GM08714 (cell line): ENCODE measurements around the gene KRTAP10-7.
"Not testable (repeated sequence)": the region's sequence is repeated elsewhere in the genome, so short reads cannot be mapped to it uniquely, and the experiment has no call there.

ENCODE experiments used
- H3K4me3 ChIP-seq: fragments of 200-500 bp; sonication (Bioruptor generic); 2 replicates; pipeline ENCODE4 v1.5.1; 2014; ENCODE audit warnings: mild to moderate bottlenecking, low read length, inconsistent platforms
- ZNF274 ChIP-seq: IDR thresholded peaks from 2 replicates; pipeline ENCODE4 v1.6.1; 2012; ENCODE audit warnings: mild to moderate bottlenecking, low read depth, low read length

KRTAP10-7 gene

DNA sequence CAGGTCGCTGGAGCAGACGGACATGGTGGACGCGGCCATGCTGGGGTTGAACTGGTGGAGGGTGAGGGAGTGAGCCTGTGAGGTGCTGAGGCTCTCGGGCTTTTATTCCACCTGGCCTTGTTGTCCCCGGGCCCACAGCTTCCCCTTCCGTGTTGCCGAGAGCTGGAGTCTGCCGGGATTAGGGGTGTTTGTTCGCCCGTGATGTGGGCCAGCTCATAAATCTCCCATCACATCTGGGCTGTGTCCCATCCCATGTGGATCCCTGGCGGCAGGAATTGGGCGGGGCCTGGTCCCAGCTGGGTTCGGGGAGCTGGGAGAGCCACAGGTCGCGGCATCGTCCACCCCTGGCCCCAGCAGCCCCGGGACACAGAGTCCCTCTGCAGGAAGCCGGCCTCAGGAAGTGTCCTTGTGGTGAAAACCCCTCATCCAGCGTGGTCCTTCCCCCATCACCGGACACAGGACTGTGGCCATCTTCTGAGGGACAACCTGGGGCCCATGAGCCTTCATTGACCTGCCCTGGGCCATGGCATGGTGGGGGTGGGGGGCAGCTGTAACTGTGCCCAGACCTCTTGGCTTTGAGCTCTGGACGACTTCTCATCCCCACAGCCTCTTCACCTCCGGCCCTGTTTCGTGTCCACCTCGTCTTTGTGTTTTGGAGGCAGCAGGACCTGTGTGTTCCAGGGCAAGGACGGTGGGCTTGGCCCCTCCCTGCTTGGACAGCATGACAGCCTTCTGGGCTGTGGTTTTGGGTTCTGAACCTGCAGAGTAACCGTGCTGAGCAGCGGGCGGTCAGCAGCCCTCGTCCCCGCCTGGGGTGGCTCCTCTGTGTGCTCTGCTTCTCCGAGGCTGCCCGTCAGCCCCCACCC, 7.7 kb upstream of the KRTAP10-7 start, which contains the start of gene KRTAP10-6:
KRTAP10-6 (minus strand) TSS at position 60 of the 866 bp plus-strand sequence; CDS start at position 39, 21 bp downstream.
- H3K4me3 ChIP-seq, result no peak within 1 kb of the TSS

DNA sequence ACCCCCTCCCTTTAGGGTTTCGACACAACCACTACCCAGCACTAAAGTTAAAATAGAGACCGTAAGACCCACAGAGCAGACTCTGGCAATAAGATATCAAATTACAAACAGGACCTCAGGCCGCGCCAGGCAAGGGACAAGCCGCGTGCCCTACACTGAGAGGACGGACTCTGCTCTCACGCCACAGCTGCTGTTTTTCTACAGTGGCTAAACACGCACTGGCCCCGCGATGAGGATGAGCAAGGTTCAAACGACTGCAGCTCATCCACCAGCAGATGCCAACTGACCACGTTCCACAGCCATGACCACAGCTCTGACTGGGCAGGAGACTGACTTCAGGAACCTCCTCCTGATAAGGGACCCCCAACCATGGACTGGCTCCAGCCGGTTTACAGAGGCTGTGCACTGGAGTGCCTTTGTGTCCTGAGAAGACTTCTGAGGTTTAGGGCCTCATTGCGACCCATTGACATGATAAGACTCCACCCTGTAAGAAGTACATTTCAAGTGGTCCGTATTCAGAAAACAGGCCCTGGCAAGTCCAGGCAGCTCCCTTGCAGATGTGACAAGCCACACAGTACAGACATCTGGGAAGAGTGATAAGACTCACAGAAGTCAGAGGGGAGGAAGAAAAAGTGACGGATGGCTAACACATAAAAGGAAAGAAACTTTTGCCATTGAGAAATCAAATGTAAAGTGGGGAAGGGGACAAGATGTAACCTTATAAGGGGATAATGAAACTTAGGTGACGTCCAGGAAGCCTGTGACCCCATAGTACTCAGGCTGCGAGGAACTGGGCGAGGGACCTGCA, 6.6 kb upstream of the KRTAP10-7 start:
- TF ChIP-seq ZNF274, result no peak
- no peak overlapping the region for H3K4me3 ChIP-seq

More for the DNA sequence above, 7.7 kb upstream of the KRTAP10-7 start, which contains the start of gene KRTAP10-6:
- TF ChIP-seq ZNF274, result no peak

DNA sequence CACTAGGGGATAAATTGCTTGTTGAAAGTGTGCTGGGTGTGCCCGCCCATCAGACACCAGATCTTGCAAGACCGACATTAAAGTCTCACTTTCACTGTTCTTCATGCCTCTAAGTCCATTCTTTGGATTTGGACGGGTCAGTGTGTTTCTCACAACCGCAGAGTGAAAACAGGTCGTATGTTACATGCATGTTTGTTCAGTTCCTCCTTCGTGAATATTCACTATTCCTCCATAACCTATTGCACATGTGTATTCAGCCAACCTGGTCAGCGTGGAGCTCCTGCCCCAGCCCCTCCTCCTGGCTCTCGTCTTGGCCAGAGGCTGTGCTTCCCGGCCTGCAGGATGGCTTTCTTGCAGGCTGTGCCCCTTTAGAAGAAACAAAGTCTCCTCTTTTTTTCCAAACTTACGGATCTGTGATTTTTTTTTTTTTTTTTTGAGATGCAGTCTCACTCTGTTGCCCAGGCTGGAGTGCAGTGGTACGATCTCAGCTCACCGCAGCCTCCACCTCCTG, 5.9 kb upstream of the KRTAP10-7 start:
- TF ChIP-seq ZNF274, result no peak
- H3K4me3 ChIP-seq, result no peak overlapping the region

DNA sequence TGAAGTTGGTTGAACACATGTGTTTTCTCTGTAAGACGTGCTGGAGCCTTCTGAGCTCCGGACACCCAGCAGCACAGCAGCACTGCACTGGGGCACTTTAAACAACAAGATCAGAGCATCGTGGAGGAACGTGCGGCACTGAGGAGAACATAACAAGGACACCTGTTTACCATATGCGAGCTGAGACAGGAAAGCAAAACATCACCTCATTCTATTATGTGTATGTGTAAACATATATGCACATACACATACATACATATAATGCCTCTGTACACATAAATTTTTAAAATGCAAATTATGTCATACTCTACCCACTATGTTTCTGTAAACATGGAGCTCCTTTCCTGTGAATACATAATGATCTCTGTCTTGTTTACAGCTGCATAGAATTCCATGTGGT, 4.9 kb upstream of the KRTAP10-7 start:
- TF ChIP-seq ZNF274, result no peak
- H3K4me3 ChIP-seq, result no peak overlapping the region

DNA sequence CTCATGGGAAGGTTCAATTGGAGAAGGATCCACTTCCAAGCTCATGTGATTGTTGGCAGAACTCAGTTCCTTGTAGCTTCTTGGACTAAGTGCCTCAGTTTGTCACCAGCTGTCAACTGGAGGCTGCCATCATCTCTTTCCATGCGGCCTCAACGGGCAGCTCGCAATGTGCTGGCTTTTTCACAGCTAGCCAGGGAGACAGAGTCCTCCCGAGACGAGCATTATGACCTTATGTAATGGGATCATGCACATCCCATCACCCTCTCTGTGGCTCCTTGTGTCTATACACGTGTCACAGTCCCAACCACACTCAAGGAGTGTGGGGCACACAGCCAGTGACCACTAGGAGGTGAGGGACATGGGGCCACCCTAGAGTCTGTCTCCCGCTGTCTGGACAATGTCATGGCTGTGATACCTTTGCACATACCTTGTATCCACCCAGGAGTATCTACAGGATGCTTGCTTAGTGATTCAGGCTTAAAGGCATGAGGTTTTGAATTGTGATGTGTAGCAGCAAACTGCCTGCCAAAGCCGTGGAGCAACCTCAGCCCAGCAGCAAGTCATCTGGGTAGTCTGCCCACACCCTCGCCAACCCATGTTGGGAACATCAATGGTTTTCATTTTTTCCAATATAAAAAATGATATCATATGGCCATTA, 4.2 kb upstream of the KRTAP10-7 start:
- no peak overlapping the region for H3K4me3 ChIP-seq
- TF ChIP-seq ZNF274, result no peak

DNA sequence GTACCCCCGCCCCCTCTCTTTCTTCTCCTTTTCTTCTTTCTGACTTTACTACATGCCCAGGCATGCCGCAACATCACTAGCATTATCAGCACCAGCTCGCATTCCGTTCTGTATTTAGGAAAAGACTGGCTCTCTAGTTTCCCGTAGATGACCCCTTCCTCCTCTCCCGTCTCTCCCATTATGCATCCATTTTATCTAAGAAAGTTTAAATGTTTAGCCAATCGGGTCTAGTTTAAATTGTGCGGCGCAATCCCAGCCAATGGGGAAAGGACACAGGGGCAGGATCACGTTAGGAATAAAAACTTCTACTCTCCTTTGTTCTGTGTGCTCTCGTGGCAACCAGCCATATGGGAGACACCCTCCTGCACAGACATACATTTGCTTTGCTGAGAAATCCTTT, 2.3 kb upstream of the KRTAP10-7 start:
- no peak for TF ChIP-seq ZNF274
- H3K4me3 ChIP-seq, result no peak overlapping the region

DNA sequence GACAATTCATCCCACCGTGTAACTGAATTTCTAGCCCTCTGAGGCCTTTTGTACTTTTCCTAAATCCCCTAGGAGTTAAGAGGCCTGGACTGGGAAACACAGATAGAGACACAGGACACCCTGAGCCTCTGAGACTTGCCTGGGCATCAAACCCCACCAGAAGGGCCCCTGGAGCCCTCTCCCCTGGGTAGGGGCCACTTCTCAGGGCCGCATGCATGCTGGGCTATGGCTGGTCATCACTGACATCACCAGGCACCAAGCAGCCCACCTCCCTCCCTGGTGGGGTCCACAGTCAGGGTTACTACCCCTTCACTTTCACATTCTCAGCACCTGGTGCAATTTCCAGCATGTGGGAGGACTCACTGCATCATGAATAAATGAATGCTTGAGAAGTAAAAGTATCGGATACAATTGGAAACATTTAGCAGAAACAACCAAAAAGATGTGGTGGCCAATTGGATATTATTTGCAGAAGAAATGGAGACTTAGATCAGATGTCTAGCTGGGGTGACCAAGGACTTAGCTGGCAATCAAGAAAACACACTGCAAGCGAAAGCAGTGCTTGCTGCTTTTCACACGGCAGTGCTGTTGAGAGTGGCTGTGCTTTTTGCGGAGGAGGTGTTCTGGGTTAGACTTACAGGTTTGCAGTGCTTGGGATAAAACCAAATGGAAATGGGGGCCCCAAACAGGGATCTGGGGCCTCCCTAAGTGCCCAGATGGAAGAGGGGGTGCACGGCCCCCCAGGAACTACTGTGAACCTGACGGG, 950 bp upstream of the KRTAP10-7 start:
- H3K4me3 ChIP-seq, result no peak overlapping the region
- TF ChIP-seq ZNF274, result no peak

DNA sequence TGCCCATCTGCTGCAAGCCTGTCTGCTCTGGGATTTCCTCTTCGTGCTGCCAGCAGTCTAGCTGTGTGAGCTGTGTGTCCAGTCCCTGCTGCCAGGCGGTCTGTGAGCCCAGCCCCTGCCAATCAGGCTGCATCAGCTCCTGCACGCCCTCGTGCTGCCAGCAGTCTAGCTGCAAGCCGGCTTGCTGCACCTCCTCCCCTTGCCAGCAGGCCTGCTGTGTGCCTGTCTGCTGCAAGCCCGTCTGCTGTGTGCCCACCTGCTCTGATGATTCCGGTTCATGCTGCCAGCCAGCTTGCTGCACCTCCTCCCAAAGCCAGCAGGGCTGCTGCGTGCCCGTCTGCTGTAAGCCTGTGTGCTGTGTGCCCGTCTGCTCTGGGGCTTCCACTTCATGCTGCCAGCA, 694 bp downstream of the KRTAP10-7 start:
- H3K4me3 ChIP-seq, result not testable (repeated sequence)

DNA sequence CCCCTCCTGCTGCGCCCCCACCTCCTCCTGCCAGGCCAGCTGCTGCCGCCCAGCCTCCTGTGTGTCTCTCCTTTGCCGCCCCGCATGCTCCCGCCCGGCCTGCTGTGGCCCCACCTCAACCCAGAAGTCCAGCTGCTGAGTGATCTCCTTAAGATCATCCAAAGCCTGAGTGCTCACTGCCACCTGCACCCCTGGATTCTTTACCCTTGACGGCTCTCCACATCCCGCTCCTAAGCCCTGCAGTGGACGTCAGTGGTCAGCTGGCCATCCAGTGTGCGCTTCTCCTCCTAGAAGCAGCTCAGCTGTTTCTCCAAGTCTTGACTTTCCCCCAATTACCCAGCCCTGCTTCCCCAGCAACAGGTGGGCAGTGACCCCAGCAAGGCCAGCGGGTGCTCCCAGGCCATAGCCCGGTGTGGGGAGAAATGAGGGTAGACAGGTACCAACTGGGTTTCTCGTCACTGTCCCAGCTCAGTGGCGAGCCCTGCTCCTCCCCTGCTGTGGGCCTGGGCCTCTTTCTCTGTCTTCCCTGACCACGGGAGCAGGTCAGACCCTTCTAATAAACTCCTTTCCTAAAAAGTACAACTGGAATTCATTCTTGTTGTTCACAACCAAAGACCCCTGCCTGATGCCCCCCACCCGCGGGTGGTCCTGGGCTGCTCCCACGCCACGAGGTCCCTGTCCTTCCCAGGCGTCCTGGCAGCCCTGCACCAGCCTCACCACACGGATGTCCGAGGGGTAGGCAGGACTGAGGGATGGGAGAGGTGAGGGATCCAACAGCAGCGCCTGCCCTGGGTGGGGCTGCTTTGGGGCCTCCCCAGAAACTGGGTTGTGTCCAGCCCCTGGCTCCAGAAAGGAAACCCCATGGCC, 1.4 kb downstream of the KRTAP10-7 start:
- no peak overlapping the region for H3K4me3 ChIP-seq
- no peak for TF ChIP-seq ZNF274

DNA sequence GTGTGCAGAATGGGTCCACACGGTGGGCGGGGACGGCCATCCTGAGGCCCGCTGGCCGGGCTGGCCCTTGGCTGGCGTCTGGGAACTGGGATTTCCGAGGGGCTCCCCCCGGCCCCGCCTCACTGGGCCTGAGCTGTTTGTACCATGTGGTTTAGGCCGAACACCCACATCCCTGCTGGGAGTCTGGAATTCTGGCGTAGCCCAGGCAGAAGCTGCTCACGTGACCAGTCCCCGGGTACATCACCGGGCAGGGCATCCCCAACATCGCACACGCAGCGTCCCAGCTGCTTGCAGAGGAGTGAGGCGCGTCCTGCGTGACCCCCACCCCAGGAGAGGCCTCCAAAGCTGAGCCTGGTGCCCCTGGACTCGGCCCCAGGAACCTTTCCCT, 2.1 kb downstream of the KRTAP10-7 start:
- no peak overlapping the region for H3K4me3 ChIP-seq
- no peak for TF ChIP-seq ZNF274

DNA sequence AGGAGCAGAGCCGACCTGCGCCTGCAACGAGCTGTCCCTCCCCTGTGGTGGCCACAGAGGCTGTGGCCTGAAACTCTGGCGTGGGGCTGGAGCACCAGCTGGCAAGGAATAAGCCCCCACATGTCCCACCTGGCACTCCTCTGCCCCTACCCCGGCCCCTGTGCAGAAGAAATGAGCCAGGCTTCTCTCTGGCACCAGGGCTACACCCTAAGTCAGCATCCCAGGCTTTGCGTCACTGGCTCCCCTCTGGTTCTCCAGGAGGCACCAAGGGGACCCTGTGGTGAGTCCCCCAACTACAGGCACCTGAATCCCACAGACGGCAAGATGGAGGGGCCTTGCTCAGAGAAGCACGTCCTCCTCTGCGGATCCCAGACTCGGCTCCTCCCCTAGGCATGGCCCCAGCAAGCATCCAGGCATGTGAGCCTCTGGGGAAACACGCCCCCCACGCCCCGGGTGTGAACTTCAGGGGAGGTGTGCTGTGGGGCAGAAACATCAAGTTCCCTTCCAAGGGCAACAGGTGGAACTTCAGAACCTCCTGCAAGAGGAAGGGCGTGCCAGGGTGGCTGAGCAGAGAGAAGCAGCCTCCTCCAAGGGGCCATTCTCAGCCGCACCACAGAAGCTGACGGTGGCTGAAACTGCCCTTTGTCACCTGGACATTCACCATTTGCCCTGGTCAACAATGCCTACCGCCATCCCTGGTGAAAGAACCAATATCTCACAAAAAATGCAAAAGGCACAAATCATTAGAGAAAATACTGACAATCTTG, 2.9 kb downstream of the KRTAP10-7 start:
- H3K4me3 ChIP-seq, result no peak overlapping the region
- no peak for TF ChIP-seq ZNF274

DNA sequence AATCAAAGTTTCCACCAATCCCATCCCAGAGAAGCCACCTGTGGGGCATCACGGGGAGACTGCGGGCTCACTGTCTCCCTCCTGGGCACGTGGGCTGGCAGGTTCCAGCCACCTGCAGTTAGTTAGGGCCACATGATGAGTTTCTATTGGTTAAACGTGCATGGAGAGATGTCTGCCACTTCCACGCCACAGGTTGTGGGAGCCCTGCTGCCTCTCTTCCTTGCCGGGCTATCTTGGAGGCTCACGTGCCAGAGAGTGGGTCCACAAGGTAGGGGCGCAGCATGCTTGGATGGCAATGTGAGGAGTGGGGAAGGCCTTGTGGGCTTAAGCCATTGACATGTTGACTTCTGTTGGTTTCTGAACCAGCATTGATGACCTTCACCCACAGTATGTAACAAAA, 3.5 kb downstream of the KRTAP10-7 start:
- TF ChIP-seq ZNF274, result no peak
- H3K4me3 ChIP-seq, result no peak overlapping the region
